Effector CD8-positive, alpha-beta T cell (primary cell): Measurements from ENCODE around the gene NEDD4L.
"Not testable (repeated sequence)": the region's sequence is repeated elsewhere in the genome, so short reads cannot be mapped to it uniquely, and the experiment has no call there.

Source experiments
- DNase-seq: peaks from one replicate; lab custom pipeline; 2025; lab: John Stamatoyannopoulos, UW

Gene NEDD4L

GRCh38 chr18:58266291-58266690 is 222.3 kb downstream of the NEDD4L start:
- DNase-seq = no peak

GRCh38 chr18:58267493-58267892 is 223.5 kb downstream of the NEDD4L start:
- no peak for DNase-seq

GRCh38 chr18:58268849-58269248 is 224.8 kb downstream of the NEDD4L start:
- no peak for DNase-seq

GRCh38 chr18:58269931-58270330 is 225.9 kb downstream of the NEDD4L start:
- DNase-seq = no peak

- no peak for DNase-seq
Measured at GRCh38 chr18:58270396-58270795, 226.4 kb downstream of the NEDD4L start.

- DNase-seq = no peak
Measured at GRCh38 chr18:58271770-58272169, 227.7 kb downstream of the NEDD4L start.

GRCh38 chr18:58272209-58272608 is 228.2 kb downstream of the NEDD4L start:
- no peak for DNase-seq

GRCh38 chr18:58272779-58273435 is 228.9 kb downstream of the NEDD4L start:
- DNase-seq = no peak

- no peak for DNase-seq
Measured at GRCh38 chr18:58275176-58275575, 231.2 kb downstream of the NEDD4L start.

- no peak for DNase-seq
Measured at GRCh38 chr18:58276789-58277739, 233.0 kb downstream of the NEDD4L start.

- DNase-seq = no peak
Measured at GRCh38 chr18:58279504-58280175, 235.6 kb downstream of the NEDD4L start.

- no peak for DNase-seq
Measured at GRCh38 chr18:58280191-58280590, 236.2 kb downstream of the NEDD4L start.

GRCh38 chr18:58282872-58283271 is 238.8 kb downstream of the NEDD4L start:
- not testable (repeated sequence) for DNase-seq

GRCh38 chr18:58284699-58285448 is 240.8 kb downstream of the NEDD4L start:
- DNase-seq = no peak

GRCh38 chr18:58285449-58286130 is 241.6 kb downstream of the NEDD4L start:
- no peak for DNase-seq

- no peak for DNase-seq
Measured at GRCh38 chr18:58286632-58287352, 242.8 kb downstream of the NEDD4L start.

- no peak for DNase-seq
Measured at GRCh38 chr18:58287353-58288274, 243.6 kb downstream of the NEDD4L start.

- no peak for DNase-seq
Measured at GRCh38 chr18:58288921-58289797, 245.1 kb downstream of the NEDD4L start.
